NT2/D1 (cell line): Measurements from ENCODE around the gene CCNC.

Source experiments
- DNase-seq: peaks from one replicate; pipeline ENCODE4 v3.0.0-alpha.2; 2011; ENCODE audit warnings: low read depth, low spot score
- H3K27me3 ChIP-seq: 2 replicates; pipeline ENCODE4 v1.6.0; 2011; ENCODE audit warnings: mild to moderate bottlenecking; ENCODE audit not compliant: insufficient read length, insufficient read depth
- H3K36me3 ChIP-seq: 2 replicates; pipeline ENCODE4 v1.6.1; 2011; ENCODE audit warnings: mild to moderate bottlenecking, low read length, mixed read lengths; ENCODE audit not compliant: insufficient read depth, insufficient read length
- H3K4me1 ChIP-seq: 2 replicates; pipeline ENCODE4 v1.5.1; 2011; ENCODE audit not compliant: insufficient read depth, insufficient read length
- H3K4me3 ChIP-seq: 2 replicates; pipeline ENCODE4 v1.5.1; 2011; ENCODE audit warnings: low read depth; ENCODE audit not compliant: insufficient read length
- H3K9ac ChIP-seq: 2 replicates; pipeline ENCODE4 v1.6.0; 2011; ENCODE audit warnings: low read depth; ENCODE audit not compliant: insufficient read length
- H3K9me3 ChIP-seq: 2 replicates; pipeline ENCODE4 v1.5.1; 2011; ENCODE audit warnings: mild to moderate bottlenecking, low read length; ENCODE audit not compliant: insufficient read depth
- SUZ12 ChIP-seq: IDR thresholded peaks from 2 replicates; pipeline ENCODE4 v1.6.1; 2011; ENCODE audit not compliant: insufficient read length, insufficient read depth; ENCODE audit errors: extremely low read depth
- YY1 ChIP-seq: IDR thresholded peaks from 2 replicates; pipeline ENCODE4 v1.6.1; 2011; ENCODE audit not compliant: insufficient read length, insufficient read depth
- ZNF274 ChIP-seq: IDR thresholded peaks from 2 replicates; pipeline ENCODE4 v1.6.1; 2011; ENCODE audit warnings: mild to moderate bottlenecking, low read depth, low read length

The CCNC gene

DNA sequence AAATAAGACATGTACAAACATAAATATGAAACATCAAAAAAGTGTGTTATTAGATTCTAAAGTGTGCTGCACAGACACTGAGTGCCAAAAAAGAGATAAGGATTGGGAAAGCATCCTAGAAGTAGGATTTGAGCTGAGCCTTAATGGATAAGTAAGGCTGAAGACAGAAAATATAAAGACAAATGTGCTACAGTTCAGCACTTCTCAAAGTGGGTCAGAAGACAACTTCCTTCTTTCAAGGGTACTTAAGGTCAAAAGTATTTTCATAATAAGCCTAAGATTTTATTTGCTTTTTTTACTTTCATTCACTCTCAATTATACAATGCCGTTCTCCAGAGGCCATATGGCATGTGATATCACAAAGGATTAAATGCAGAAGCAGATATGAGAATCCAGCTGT lies 70.0 kb downstream of the CCNC start:
- Histone ChIP-seq H3K4me1 (no peaks in the 10 kb centered on the region), H3K4me3 (no peak overlapping the region), H3K9me3 (no peaks in the 10 kb centered on the region), H3K9ac (no peak overlapping the region), H3K36me3 (peaks cover 31% of the 10 kb centered on the region), H3K27me3 (no peaks in the 10 kb centered on the region)
- no peak for DNase-seq
- TF ChIP-seq YY1 (no peak), SUZ12 (no peak), ZNF274 (no peak)

- H3K27me3 ChIP-seq: no peaks in the 10 kb centered on the region
- no peak overlapping the region for H3K4me3 ChIP-seq
- no peaks in the 10 kb centered on the region for H3K4me1 ChIP-seq
- TF ChIP-seq ZNF274: no peak
- TF ChIP-seq SUZ12: no peak
- TF ChIP-seq YY1: no peak
- H3K9me3 ChIP-seq: no peaks in the 10 kb centered on the region
- peaks cover 4% of the 10 kb centered on the region for H3K36me3 ChIP-seq
- no peak for DNase-seq
- H3K9ac ChIP-seq: no peak overlapping the region
These were observed 73.0 kb downstream of the CCNC start for GRCh38 chr6:99495466-99495865.
